Dendritic cell treated with granulocyte-macrophage colony-stimulating factor and Interleukin-4, amounts not matched to agents 40 ng/mL and 50 ng/mL, for 4 days (primary cell): ENCODE measurements around the gene ANKRD22.

Experiments used
- H3K27ac Mint-ChIP-seq: one replicate; pipeline ENCODE4 v1.8.0; 2022; ENCODE audit warnings: mild to moderate bottlenecking, mixed read lengths
- H3K27me3 Mint-ChIP-seq: one replicate; pipeline ENCODE4 v1.8.0; 2022; ENCODE audit warnings: mild to moderate bottlenecking, mixed read lengths
- H3K36me3 Mint-ChIP-seq: one replicate; pipeline ENCODE4 v1.8.0; 2022; ENCODE audit warnings: low read depth, mixed read lengths
- H3K4me1 Mint-ChIP-seq: one replicate; pipeline ENCODE4 v1.8.0; 2022; ENCODE audit warnings: low read depth, mixed read lengths
- H3K4me3 Mint-ChIP-seq: one replicate; pipeline ENCODE4 v1.8.0; 2022; ENCODE audit warnings: mild to moderate bottlenecking, moderate library complexity, mixed read lengths
- H3K9me3 Mint-ChIP-seq: one replicate; pipeline ENCODE4 v1.8.0; 2022; ENCODE audit warnings: mixed read lengths
- intact Hi-C: fragments of 100-400 bp; cut with micrococcal nuclease; formaldehyde crosslinking; loops from one replicate; pipeline ENCODE4 v1.15.0; 2022

ANKRD22 gene

GRCh38 chr10:88851706-88852105 lies at the start of gene ANKRD22:
TSS of gene ANKRD22 (minus strand) at chr10:88851844. CDS start at chr10:88851607, 237 bp downstream.
- H3K27me3 Mint-ChIP-seq = no peaks in the 10 kb centered on the region
- H3K27ac Mint-ChIP-seq = peak within 1 kb of the TSS; percentile 74
- H3K36me3 Mint-ChIP-seq = no peaks in the 10 kb centered on the region
- H3K9me3 Mint-ChIP-seq = no peaks in the 10 kb centered on the region
- intact Hi-C loops = no loop called here
- H3K4me1 Mint-ChIP-seq = peaks cover 69% of the 10 kb centered on the region
- peak within 1 kb of the TSS; percentile 55 for H3K4me3 Mint-ChIP-seq

- intact Hi-C loops = no loop called here
- H3K4me1 Mint-ChIP-seq = peaks cover 41% of the 10 kb centered on the region
- no peaks in the 10 kb centered on the region for H3K9me3 Mint-ChIP-seq
- H3K36me3 Mint-ChIP-seq = peaks cover 31% of the 10 kb centered on the region
- H3K27ac Mint-ChIP-seq = peak overlapping the region; percentile 60
- no peak overlapping the region for H3K4me3 Mint-ChIP-seq
- no peaks in the 10 kb centered on the region for H3K27me3 Mint-ChIP-seq
Measured at GRCh38 chr10:88899886-88900285, 48.2 kb upstream of the ANKRD22 start.

- Mint-ChIP-seq H3K36me3 (peaks cover 25% of the 10 kb centered on the region), H3K4me3 (no peak overlapping the region), H3K27me3 (no peaks in the 10 kb centered on the region), H3K9me3 (no peaks in the 10 kb centered on the region), H3K4me1 (peaks cover 41% of the 10 kb centered on the region), H3K27ac (no peak overlapping the region)
- intact Hi-C loops = no loop called here
Measured at GRCh38 chr10:88898727-88899126, 47.1 kb upstream of the ANKRD22 start.

GRCh38 chr10:88896994-88897853 lies 45.6 kb upstream of the ANKRD22 start:
- H3K27ac Mint-ChIP-seq = peak overlapping the region; percentile 60
- H3K4me3 Mint-ChIP-seq = no peak overlapping the region
- peaks cover 43% of the 10 kb centered on the region for H3K4me1 Mint-ChIP-seq
- peaks cover 21% of the 10 kb centered on the region for H3K36me3 Mint-ChIP-seq
- H3K9me3 Mint-ChIP-seq = no peaks in the 10 kb centered on the region
- no peaks in the 10 kb centered on the region for H3K27me3 Mint-ChIP-seq
- intact Hi-C loops = no loop called here

- peaks cover 41% of the 10 kb centered on the region for H3K4me1 Mint-ChIP-seq
- intact Hi-C loops = no loop called here
- no peaks in the 10 kb centered on the region for H3K27me3 Mint-ChIP-seq
- peak overlapping the region; percentile 60 for H3K27ac Mint-ChIP-seq
- no peak overlapping the region for H3K4me3 Mint-ChIP-seq
- H3K9me3 Mint-ChIP-seq = no peaks in the 10 kb centered on the region
- peaks cover 21% of the 10 kb centered on the region for H3K36me3 Mint-ChIP-seq
Measured at GRCh38 chr10:88896372-88896993, 44.8 kb upstream of the ANKRD22 start.

GRCh38 chr10:88895250-88895649 lies 43.6 kb upstream of the ANKRD22 start:
- Mint-ChIP-seq H3K4me3 (no peak overlapping the region), H3K9me3 (no peaks in the 10 kb centered on the region), H3K4me1 (peaks cover 46% of the 10 kb centered on the region), H3K36me3 (peaks cover 21% of the 10 kb centered on the region), H3K27me3 (no peaks in the 10 kb centered on the region), H3K27ac (no peak overlapping the region)
- intact Hi-C loops = no loop called here

- Mint-ChIP-seq H3K4me3 (no peak overlapping the region), H3K9me3 (no peaks in the 10 kb centered on the region), H3K27ac (no peak overlapping the region), H3K4me1 (peaks cover 43% of the 10 kb centered on the region), H3K27me3 (no peaks in the 10 kb centered on the region), H3K36me3 (peaks cover 14% of the 10 kb centered on the region)
- intact Hi-C loops = no loop called here
Measured at GRCh38 chr10:88893611-88894010, 42.0 kb upstream of the ANKRD22 start.

- H3K4me1 Mint-ChIP-seq = peaks cover 39% of the 10 kb centered on the region
- peaks cover 14% of the 10 kb centered on the region for H3K36me3 Mint-ChIP-seq
- H3K9me3 Mint-ChIP-seq = no peaks in the 10 kb centered on the region
- intact Hi-C loops = no loop called here
- H3K27me3 Mint-ChIP-seq = no peaks in the 10 kb centered on the region
- H3K27ac Mint-ChIP-seq = peak overlapping the region; percentile 63
- H3K4me3 Mint-ChIP-seq = no peak overlapping the region
Measured at GRCh38 chr10:88892222-88892967, 40.8 kb upstream of the ANKRD22 start.

GRCh38 chr10:88890681-88891381 lies 39.2 kb upstream of the ANKRD22 start:
- Mint-ChIP-seq H3K9me3 (no peaks in the 10 kb centered on the region), H3K27me3 (no peaks in the 10 kb centered on the region), H3K36me3 (peaks cover 4% of the 10 kb centered on the region), H3K4me3 (no peak overlapping the region), H3K27ac (no peak overlapping the region), H3K4me1 (peaks cover 29% of the 10 kb centered on the region)
- intact Hi-C loops = no loop called here

- Mint-ChIP-seq H3K4me1 (peaks cover 29% of the 10 kb centered on the region), H3K9me3 (no peaks in the 10 kb centered on the region), H3K27me3 (no peaks in the 10 kb centered on the region), H3K36me3 (peaks cover 4% of the 10 kb centered on the region), H3K4me3 (no peak overlapping the region), H3K27ac (peak overlapping the region; percentile 7)
- intact Hi-C loops = no loop called here
Measured at GRCh38 chr10:88889559-88890337, 38.1 kb upstream of the ANKRD22 start.

- Mint-ChIP-seq H3K27ac (no peak overlapping the region), H3K4me1 (peaks cover 35% of the 10 kb centered on the region), H3K36me3 (peaks cover 9% of the 10 kb centered on the region), H3K27me3 (no peaks in the 10 kb centered on the region), H3K4me3 (no peak overlapping the region), H3K9me3 (no peaks in the 10 kb centered on the region)
- intact Hi-C loops = no loop called here
Measured at GRCh38 chr10:88888810-88889445, 37.3 kb upstream of the ANKRD22 start.

GRCh38 chr10:88886557-88886956 lies 34.9 kb upstream of the ANKRD22 start:
- H3K9me3 Mint-ChIP-seq = no peaks in the 10 kb centered on the region
- H3K27ac Mint-ChIP-seq = no peak overlapping the region
- H3K4me3 Mint-ChIP-seq = no peak overlapping the region
- intact Hi-C loops = no loop called here
- peaks cover 36% of the 10 kb centered on the region for H3K4me1 Mint-ChIP-seq
- peaks cover 6% of the 10 kb centered on the region for H3K36me3 Mint-ChIP-seq
- no peaks in the 10 kb centered on the region for H3K27me3 Mint-ChIP-seq

GRCh38 chr10:88883448-88883809 lies 31.8 kb upstream of the ANKRD22 start:
- H3K27me3 Mint-ChIP-seq = no peaks in the 10 kb centered on the region
- intact Hi-C loops = loop anchor here (5.0 kb wide), 1 partner anchor 41 kb away; no protein-coding TSS in a partner anchor
- no peaks in the 10 kb centered on the region for H3K9me3 Mint-ChIP-seq
- H3K4me1 Mint-ChIP-seq = peaks cover 29% of the 10 kb centered on the region
- no peak overlapping the region for H3K27ac Mint-ChIP-seq
- no peak overlapping the region for H3K4me3 Mint-ChIP-seq
- peaks cover 20% of the 10 kb centered on the region for H3K36me3 Mint-ChIP-seq
